CD14-positive monocyte (primary cell): ENCODE measurements around the gene MT1E. TPM values are rescaled to one million over a fixed set of nuclear protein-coding genes. Genes with fewer than 3 reads are reported as not detected.
"Not testable (repeated sequence)": the region's sequence is repeated elsewhere in the genome, so short reads cannot be mapped to it uniquely, and the experiment has no call there.

Source experiments
- DNase-seq, 3 donors: peaks; one replicate each; pipeline ENCODE4 v3.0.0-alpha.2; 2011 to 2022
- H2AFZ ChIP-seq: 2 replicates; pipeline ENCODE4 v1.6.0; 2012; ENCODE audit warnings: mild to moderate bottlenecking, low read depth, low read length, inconsistent platforms; ENCODE audit not compliant: insufficient read depth, poor library complexity, severe bottlenecking
- H3K27ac ChIP-seq, 2 donors: 1 replicate in 1 of 2; 2 replicates in 1 of 2; pipeline ENCODE4 v1.5.1; 2012 to 2013; ENCODE audit warnings: low read length in 2 of 2, control low read depth in 1 of 2, inconsistent platforms in 1 of 2, low read depth in 1 of 2, mild to moderate bottlenecking in 1 of 2
- H3K27me3 ChIP-seq, 2 donors: one replicate each; pipeline versions ENCODE4 v1.6.0 to v1.6.1; 2011 to 2013; ENCODE audit warnings: low read length in 2 of 2; ENCODE audit not compliant: control insufficient read depth in 2 of 2, insufficient read depth in 2 of 2
- H3K36me3 ChIP-seq, 2 donors: replicated peaks in 1 of 2; 1 replicate in 1 of 2; 2 replicates in 1 of 2; pipeline versions ENCODE4 v1.5.1 to v1.6.1; 2012 to 2013; ENCODE audit warnings: low read length in 2 of 2, control low read depth in 1 of 2, inconsistent platforms in 1 of 2, mild to moderate bottlenecking in 1 of 2; ENCODE audit not compliant: insufficient read depth in 2 of 2, control insufficient read depth in 1 of 2
- H3K4me1 ChIP-seq, 2 donors: 1 replicate in 1 of 2; 2 replicates in 1 of 2; pipeline versions ENCODE4 v1.5.1 to v1.6.1; 2012 to 2013; ENCODE audit warnings: low read length in 2 of 2, control low read depth in 1 of 2, inconsistent platforms in 1 of 2, mild to moderate bottlenecking in 1 of 2, moderate library complexity in 1 of 2; ENCODE audit not compliant: insufficient read depth in 2 of 2, control insufficient read depth in 1 of 2
- H3K4me2 ChIP-seq: replicated peaks from 2 replicates; pipeline ENCODE3; 2012; ENCODE audit warnings: low read length, moderate library complexity, mild to moderate bottlenecking; ENCODE audit not compliant: poor library complexity, severe bottlenecking; ENCODE audit errors: extremely low read depth
- H3K4me3 ChIP-seq, 3 experiments: fragments of 200-600 bp in 1 of 3; sonication (generic) in 1 of 3; replicated peaks in 1 of 3; 1 replicate in 2 of 3; 2 replicates in 1 of 3; pipeline ENCODE4 v1.5.1; 2011 to 2013; ENCODE audit warnings: low read length in 3 of 3, mild to moderate bottlenecking in 3 of 3, control low read depth in 2 of 3, low read depth in 2 of 3, inconsistent platforms in 1 of 3, moderate library complexity in 1 of 3
- H3K79me2 ChIP-seq: 2 replicates; pipeline ENCODE4 v1.6.0; 2012; ENCODE audit warnings: mild to moderate bottlenecking, control low read depth, inconsistent platforms, low read length, moderate library complexity; ENCODE audit not compliant: insufficient read depth
- H3K9ac ChIP-seq: 2 replicates; pipeline ENCODE4 v1.6.0; 2017; ENCODE audit warnings: low read length, mild to moderate bottlenecking; ENCODE audit not compliant: insufficient read depth, poor library complexity, severe bottlenecking
- H3K9me3 ChIP-seq, 2 donors: replicated peaks in 1 of 2; 1 replicate in 1 of 2; 2 replicates in 1 of 2; pipeline versions ENCODE4 v1.5.1 to v1.6.1; 2012 to 2013; ENCODE audit warnings: low read length in 2 of 2, control low read depth in 1 of 2; ENCODE audit not compliant: control insufficient read depth in 1 of 2, insufficient read depth in 1 of 2
- H4K20me1 ChIP-seq: 2 replicates; pipeline ENCODE4 v1.6.0; 2012; ENCODE audit warnings: mild to moderate bottlenecking, low read length, control low read depth, moderate library complexity; ENCODE audit not compliant: insufficient read depth
- H3K27ac Mint-ChIP-seq, 7 donors: one replicate each; pipeline ENCODE4 v1.8.0; 2020; ENCODE audit warnings: mild to moderate bottlenecking in 7 of 7, mixed read lengths in 7 of 7, moderate library complexity in 6 of 7, inconsistent platforms in 2 of 7
- H3K27me3 Mint-ChIP-seq, 3 donors: one replicate each; pipeline ENCODE4 v1.8.0; 2021 to 2022; ENCODE audit warnings: low read depth in 3 of 3, mild to moderate bottlenecking in 3 of 3, mixed read lengths in 3 of 3, moderate library complexity in 3 of 3, inconsistent platforms in 1 of 3
- H3K36me3 Mint-ChIP-seq, 2 donors: one replicate each; pipeline ENCODE4 v1.8.0; 2020; ENCODE audit warnings: mixed read lengths in 2 of 2, inconsistent platforms in 1 of 2, mild to moderate bottlenecking in 1 of 2
- H3K4me1 Mint-ChIP-seq: one replicate; pipeline ENCODE4 v1.8.0; 2020; ENCODE audit warnings: mild to moderate bottlenecking, mixed read lengths
- H3K4me3 Mint-ChIP-seq, 2 donors: one replicate each; pipeline ENCODE4 v1.8.0; 2020; ENCODE audit warnings: mild to moderate bottlenecking in 2 of 2, mixed read lengths in 2 of 2, moderate library complexity in 1 of 2
- H3K9me3 Mint-ChIP-seq, 7 donors: one replicate each; pipeline ENCODE4 v1.8.0; 2020 to 2022; ENCODE audit warnings: mixed read lengths in 7 of 7, mild to moderate bottlenecking in 6 of 7, moderate library complexity in 6 of 7, inconsistent platforms in 2 of 7
- CTCF ChIP-seq: fragments of 200-600 bp; IDR thresholded peaks from one replicate; pipeline ENCODE4 v1.8.0; 2022; ENCODE audit warnings: antibody characterized with exemption, mild to moderate bottlenecking
- WGBS: methylation state at CpG from one replicate; pipeline ENCODE4 v1.1.5; 2013; ENCODE audit warnings: missing lambda C conversion rate; ENCODE audit not compliant: insufficient coverage; 5-methylcytosine and 5-hydroxymethylcytosine counted together
- intact Hi-C, 2 donors: fragments of 100-400 bp; cut with micrococcal nuclease; formaldehyde crosslinking; loops; one replicate each; pipeline versions ENCODE4 v1.15.0 to v1.15.1; 2023
- polyA plus RNA-seq, 3 donors: library from polyadenylated mRNA; depleted of rRNA in 1 of 3; unstranded in 2 of 3; stranded (reverse) in 1 of 3; fragments of 300-500 nt in 2 of 3; fragments of >200 nt in 1 of 3; fragmentation: Illumina TruSeq in 2 of 3; gene quantifications; 1 replicate in 2 of 3; 2 replicates in 1 of 3; pipeline ENCODE4 v1.2.3, GENCODE V29; 2012 to 2021

Gene MT1E
- polyA plus RNA-seq, 3 donors, result 1.3 to 4.3 (median 4.0) TPM

- WGBS, result 64% methylated on average over 3 of the region's 4 CpGs
- Mint-ChIP-seq H3K27ac (no peak overlapping the region), H3K36me3 (no peaks in the 10 kb centered on the region), H3K4me3 (no peak overlapping the region), H3K9me3 (peaks cover 0 to 9% (median 4%) of the 10 kb centered on the region in 7 donors), H3K27me3 (peaks cover 7 to 16% (median 7%) of the 10 kb centered on the region in 3 donors), H3K4me1 (no peaks in the 10 kb centered on the region)
- intact Hi-C loops, result loop anchor here (2.0 to 5.0 kb wide), 2 partner anchors 125 to 126 kb away; no protein-coding TSS in a partner anchor
- no peak for DNase-seq
- Histone ChIP-seq H3K27ac (no peak overlapping the region), H3K9me3 (no peaks in the 10 kb centered on the region), H3K4me1 (no peaks in the 10 kb centered on the region), H4K20me1 (no peaks in the 10 kb centered on the region), H3K27me3 (no peaks in the 10 kb centered on the region), H3K4me2 (no peak overlapping the region), H2AFZ (no peak overlapping the region), H3K9ac (no peak overlapping the region), H3K36me3 (no peaks in the 10 kb centered on the region), H3K79me2 (no peaks in the 10 kb centered on the region), H3K4me3 (no peak overlapping the region)
- peak; percentile 40 for TF ChIP-seq CTCF
These were observed 48.3 kb upstream of the MT1E start for GRCh38 chr16:56577300-56577625.

GRCh38 chr16:56580391-56581048 lies 45.1 kb upstream of the MT1E start:
- H2AFZ ChIP-seq, result no peak overlapping the region
- H3K36me3 ChIP-seq, result no peaks in the 10 kb centered on the region
- no peaks in the 10 kb centered on the region for H3K4me1 ChIP-seq
- Mint-ChIP-seq H3K27me3 (peaks cover 14 to 29% (median 15%) of the 10 kb centered on the region in 3 donors), H3K4me1 (no peaks in the 10 kb centered on the region), H3K4me3 (no peak overlapping the region), H3K36me3 (no peaks in the 10 kb centered on the region), H3K27ac (no peak overlapping the region), H3K9me3 (peaks cover 0 to 2% (median 0%) of the 10 kb centered on the region in 7 donors)
- H3K4me2 ChIP-seq, result no peak overlapping the region
- intact Hi-C loops, result no loop called here
- H3K27ac ChIP-seq, result no peak overlapping the region
- no peaks in the 10 kb centered on the region for H3K79me2 ChIP-seq
- no peaks in the 10 kb centered on the region for H3K9me3 ChIP-seq
- no peak for TF ChIP-seq CTCF
- no peak for DNase-seq
- no peak overlapping the region for H3K4me3 ChIP-seq
- H3K9ac ChIP-seq, result no peak overlapping the region
- H4K20me1 ChIP-seq, result no peaks in the 10 kb centered on the region
- peaks cover 0 to 2% of the 10 kb centered on the region in 2 donors for H3K27me3 ChIP-seq
- 94% methylated on average over 3 of the region's 6 CpGs for WGBS

GRCh38 chr16:56582911-56583310 lies 42.7 kb upstream of the MT1E start:
- intact Hi-C loops, H3K4me3 Mint-ChIP-seq, H3K27ac ChIP-seq, H2AFZ ChIP-seq, H3K36me3 ChIP-seq, H3K9me3 ChIP-seq, DNase-seq, H3K36me3 Mint-ChIP-seq, H3K27ac Mint-ChIP-seq, H3K79me2 ChIP-seq, H3K4me1 ChIP-seq, H3K4me1 Mint-ChIP-seq, H4K20me1 ChIP-seq, H3K9me3 Mint-ChIP-seq, H3K9ac ChIP-seq, H3K4me3 ChIP-seq, H3K4me2 ChIP-seq: not testable (repeated sequence)
- peaks cover 18 to 43% (median 23%) of the 10 kb centered on the region in 3 donors for H3K27me3 Mint-ChIP-seq
- H3K27me3 ChIP-seq, result peaks cover 3 to 17% of the 10 kb centered on the region in 2 donors
- no CpG with 5 or more reads among the region's 2 CpGs for WGBS
